IPS-18c (cell line): Measurements from ENCODE around the gene ZNF335.

Experiments used
- H3K4me3 ChIP-seq: 2 replicates; pipeline ENCODE4 v1.7.0; 2013; ENCODE audit warnings: low read depth, mild to moderate bottlenecking, low read length, moderate library complexity; ENCODE audit not compliant: insufficient read depth
- H3K9me3 ChIP-seq: one replicate; pipeline ENCODE4 v1.6.1; 2013; ENCODE audit warnings: mild to moderate bottlenecking, low read length, moderate library complexity; ENCODE audit not compliant: control insufficient read depth, insufficient read depth

Gene ZNF335

GRCh38 chr20:45983279-45983743 is 11.3 kb upstream of the ZNF335 start:
- H3K4me3 ChIP-seq: no peak overlapping the region
- H3K9me3 ChIP-seq: no peaks in the 10 kb centered on the region

- Histone ChIP-seq H3K9me3 (no peaks in the 10 kb centered on the region), H3K4me3 (no peak overlapping the region)
Observed at GRCh38 chr20:45981261-45981660, 9.3 kb upstream of the ZNF335 start.

GRCh38 chr20:45976086-45976485 is 4.1 kb upstream of the ZNF335 start:
- no peaks in the 10 kb centered on the region for H3K9me3 ChIP-seq
- H3K4me3 ChIP-seq: no peak overlapping the region

- no peaks in the 10 kb centered on the region for H3K9me3 ChIP-seq
- no peak overlapping the region for H3K4me3 ChIP-seq
Observed at GRCh38 chr20:45975686-45976085, 3.7 kb upstream of the ZNF335 start.

GRCh38 chr20:45974896-45975565 is 3.0 kb upstream of the ZNF335 start:
- Histone ChIP-seq H3K4me3 (no peak overlapping the region), H3K9me3 (no peaks in the 10 kb centered on the region)

GRCh38 chr20:45972500-45973183 is 639 bp upstream of the ZNF335 start:
- H3K9me3 ChIP-seq: no peaks in the 10 kb centered on the region
- peak overlapping the region; percentile 93 for H3K4me3 ChIP-seq

GRCh38 chr20:45971425-45971674 is 653 bp downstream of the ZNF335 start:
- H3K9me3 ChIP-seq: no peaks in the 10 kb centered on the region
- H3K4me3 ChIP-seq: peak overlapping the region; percentile 93

GRCh38 chr20:45970646-45971424 is 1.2 kb downstream of the ZNF335 start:
- no peaks in the 10 kb centered on the region for H3K9me3 ChIP-seq
- peak overlapping the region; percentile 93 for H3K4me3 ChIP-seq

- Histone ChIP-seq H3K9me3 (no peaks in the 10 kb centered on the region), H3K4me3 (no peak overlapping the region; the same call in 1 of the 2 replicates)
Observed at GRCh38 chr20:45969712-45970634, 2.0 kb downstream of the ZNF335 start.

- no peaks in the 10 kb centered on the region for H3K9me3 ChIP-seq
- no peak overlapping the region for H3K4me3 ChIP-seq
Observed at GRCh38 chr20:45968801-45969711, 2.9 kb downstream of the ZNF335 start.

GRCh38 chr20:45968081-45968671 is 3.8 kb downstream of the ZNF335 start:
- Histone ChIP-seq H3K4me3 (no peak overlapping the region), H3K9me3 (no peaks in the 10 kb centered on the region)

- Histone ChIP-seq H3K4me3 (no peak overlapping the region), H3K9me3 (no peaks in the 10 kb centered on the region)
Observed at GRCh38 chr20:45967551-45968080, 4.4 kb downstream of the ZNF335 start.

GRCh38 chr20:45965169-45966002 is 6.6 kb downstream of the ZNF335 start:
- Histone ChIP-seq H3K9me3 (no peaks in the 10 kb centered on the region), H3K4me3 (no peak overlapping the region)

GRCh38 chr20:45964006-45964400 is 8.0 kb downstream of the ZNF335 start:
- H3K4me3 ChIP-seq: no peak overlapping the region
- no peaks in the 10 kb centered on the region for H3K9me3 ChIP-seq
